HEK293T (cell line): ENCODE measurements around the gene TRMT2A.

Experiments used
- ELF4 ChIP-seq: fragments of 450-650 bp; IDR thresholded peaks from 2 replicates; pipeline ENCODE4 v1.6.1; 2017; ENCODE audit warnings: antibody characterized with exemption
- FOXK2 ChIP-seq: fragments of 450-650 bp; IDR thresholded peaks from 2 replicates; pipeline ENCODE4 v1.6.1; 2016; ENCODE audit warnings: mild to moderate bottlenecking
- SUZ12 ChIP-seq: fragments of 450-650 bp; IDR thresholded peaks from 2 replicates; pipeline ENCODE4 v1.6.1; 2016; ENCODE audit warnings: mild to moderate bottlenecking

DNA sequence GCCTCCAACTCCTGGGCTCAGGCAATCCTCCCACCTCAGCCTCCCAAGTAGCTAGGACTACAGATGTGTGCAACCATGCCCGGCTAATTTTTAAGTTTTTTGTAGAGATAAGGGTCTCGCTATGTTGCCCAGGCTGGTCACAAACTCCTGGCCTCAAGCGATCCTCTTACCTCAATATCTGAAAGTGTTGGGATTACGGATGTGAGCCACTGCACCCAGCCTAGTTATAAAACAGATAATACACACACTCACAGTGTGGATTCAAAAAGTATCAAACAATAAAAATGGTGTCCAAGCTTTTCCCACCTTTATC is 34.2 kb upstream of the TRMT2A start:
- no peak for TF ChIP-seq SUZ12
- TF ChIP-seq FOXK2, result no peak
- TF ChIP-seq ELF4, result no peak
